HG03139 (cell line): Measurements from ENCODE around the gene USP36.

Source experiments
- ATAC-seq: cut with Tn5 transposase; IDR thresholded peaks from one replicate; pipeline ENCODE4 v1.9.1; 2021; ENCODE audit not compliant: unreplicated experiment

USP36 gene

DNA sequence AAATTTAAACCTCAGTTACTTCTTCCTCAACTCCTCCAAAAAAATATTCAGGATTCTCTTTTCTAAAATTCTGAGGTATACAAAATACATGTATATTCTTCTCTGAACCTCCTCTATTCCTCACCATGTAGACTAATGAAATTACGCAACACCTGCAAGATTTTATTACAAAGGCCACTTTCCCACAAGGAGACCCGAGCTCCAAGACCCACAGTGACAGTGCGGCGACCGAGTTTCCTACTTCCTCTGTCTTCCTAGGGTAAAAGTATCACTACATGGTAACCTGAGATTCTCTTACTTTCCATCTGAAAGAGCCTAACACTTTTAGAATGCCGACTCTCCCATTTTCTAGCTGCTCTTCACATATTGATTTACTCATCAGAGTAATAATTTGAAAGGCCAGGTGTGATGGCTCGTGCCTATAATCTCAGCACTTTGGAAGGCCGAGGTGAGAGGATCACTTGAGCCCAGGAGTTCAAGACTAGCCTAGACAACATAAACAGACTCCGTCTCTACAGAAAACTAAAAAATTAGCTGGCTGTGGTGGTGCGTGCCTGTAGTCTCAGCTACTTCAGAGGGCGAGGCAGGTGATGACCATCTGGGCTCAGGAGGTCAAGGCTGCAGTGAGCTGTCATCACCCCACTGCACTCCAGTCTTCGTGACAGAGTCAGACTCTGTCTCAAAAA, 94.2 kb downstream of the USP36 start:
- ATAC-seq = no peak
